ENCODE data around the gene TSEN54.

- TF ChIP-seq CTCF (IDR thresholded peaks at IDR 0.05 in 4 of 5, conservative IDR thresholded peaks at IDR 0.05 in 1 of 5) = no peak
- TF ChIP-seq POLR2A (IDR thresholded peaks at IDR 0.05) = no peak
Observed at GRCh38 chr17:75521290-75521689, 5.0 kb downstream of the TSEN54 start.

Measured in gastrocnemius medialis (tissue), 4 donors.